ENCODE measurements around the gene RHBDF1. TPM values are rescaled to one million over a fixed set of nuclear protein-coding genes. Genes with fewer than 3 reads are reported as not detected.

The RHBDF1 gene
- total and polyA plus RNA-seq, 10 of the 15 experiments (the other 5 are each of a cell fraction or from before 2014, with no cell fraction given) = 0.04 to 0.85 (median 0.36) TPM; not detected in 3

GRCh38 chr16:77807-78443, 5.5 kb upstream of the RHBDF1 start, which contains the start of gene MPG (continued):
- peak; percentile 44 for TF ChIP-seq NRF1 (conservative IDR thresholded peaks at IDR 0.05; ENCODE audit: low read depth, low read length)
- TF ChIP-seq IKZF2 (IDR thresholded peaks at IDR 0.05) = no peak
- TF ChIP-seq ZNF217 (IDR thresholded peaks at IDR 0.05) = 0 out of 2 replicates have a peak, but pooled peaks have one; percentile 49
- TF ChIP-seq, protein P1, sequence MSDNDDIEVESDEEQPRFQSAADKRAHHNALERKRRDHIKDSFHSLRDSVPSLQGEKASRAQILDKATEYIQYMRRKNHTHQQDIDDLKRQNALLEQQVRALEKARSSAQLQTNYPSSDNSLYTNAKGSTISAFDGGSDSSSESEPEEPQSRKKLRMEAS (IDR thresholded peaks at IDR 0.05; ENCODE audit: low read depth, low read length) = peak; percentile 58
- peak; percentile 84 for TF ChIP-seq DPF2 (IDR thresholded peaks at IDR 0.05)
- TF ChIP-seq RB1 (IDR thresholded peaks at IDR 0.05; ENCODE audit: borderline replicate concordance) = peak; percentile 85; the same call in 1 of the 2 replicates
- TF ChIP-seq LARP7 (IDR thresholded peaks at IDR 0.05) = peak; percentile 98
- peak; percentile 58 for TF ChIP-seq USF1 (IDR thresholded peaks at IDR 0.05; ENCODE audit: borderline replicate concordance, extremely low read length, insufficient read depth, low read depth, low read length)
- TF ChIP-seq, protein P2, sequence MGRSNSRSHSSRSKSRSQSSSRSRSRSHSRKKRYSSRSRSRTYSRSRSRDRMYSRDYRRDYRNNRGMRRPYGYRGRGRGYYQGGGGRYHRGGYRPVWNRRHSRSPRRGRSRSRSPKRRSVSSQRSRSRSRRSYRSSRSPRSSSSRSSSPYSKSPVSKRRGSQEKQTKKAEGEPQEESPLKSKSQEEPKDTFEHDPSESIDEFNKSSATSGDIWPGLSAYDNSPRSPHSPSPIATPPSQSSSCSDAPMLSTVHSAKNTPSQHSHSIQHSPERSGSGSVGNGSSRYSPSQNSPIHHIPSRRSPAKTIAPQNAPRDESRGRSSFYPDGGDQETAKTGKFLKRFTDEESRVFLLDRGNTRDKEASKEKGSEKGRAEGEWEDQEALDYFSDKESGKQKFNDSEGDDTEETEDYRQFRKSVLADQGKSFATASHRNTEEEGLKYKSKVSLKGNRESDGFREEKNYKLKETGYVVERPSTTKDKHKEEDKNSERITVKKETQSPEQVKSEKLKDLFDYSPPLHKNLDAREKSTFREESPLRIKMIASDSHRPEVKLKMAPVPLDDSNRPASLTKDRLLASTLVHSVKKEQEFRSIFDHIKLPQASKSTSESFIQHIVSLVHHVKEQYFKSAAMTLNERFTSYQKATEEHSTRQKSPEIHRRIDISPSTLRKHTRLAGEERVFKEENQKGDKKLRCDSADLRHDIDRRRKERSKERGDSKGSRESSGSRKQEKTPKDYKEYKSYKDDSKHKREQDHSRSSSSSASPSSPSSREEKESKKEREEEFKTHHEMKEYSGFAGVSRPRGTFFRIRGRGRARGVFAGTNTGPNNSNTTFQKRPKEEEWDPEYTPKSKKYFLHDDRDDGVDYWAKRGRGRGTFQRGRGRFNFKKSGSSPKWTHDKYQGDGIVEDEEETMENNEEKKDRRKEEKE (IDR thresholded peaks at IDR 0.05) = 0 out of 2 replicates have a peak, but pooled peaks have one; percentile 22
- peak; percentile 62 for TF ChIP-seq KLF5 (IDR thresholded peaks at IDR 0.05; ENCODE audit: partially characterized antibody)
- peak; percentile 61 for TF ChIP-seq NR2F1 (conservative IDR thresholded peaks at IDR 0.05)
